Ovary (tissue), 3 donors: ENCODE data around the gene SEC22C.

Source experiments
- CTCF ChIP-seq, 3 donors: fragments of 450-650 bp in 2 of 3; fragments of 200-600 bp in 1 of 3; IDR thresholded peaks; one replicate each; pipeline versions ENCODE4 v1.5.1 to v1.8.0; 2016 to 2022; ENCODE audit warnings: antibody characterized with exemption in 3 of 3, mild to moderate bottlenecking in 1 of 3
- EP300 ChIP-seq: sonication (generic); formaldehyde crosslinking; IDR thresholded peaks from one replicate; pipeline ENCODE4 v1.6.1; 2017; ENCODE audit warnings: antibody characterized with exemption
- POLR2A ChIP-seq: fragments of 450-650 bp; IDR thresholded peaks from one replicate; pipeline ENCODE4 v1.6.1; 2017; ENCODE audit warnings: antibody characterized with exemption, mild to moderate bottlenecking, moderate library complexity
- donor health status: DM: no; HTN: no; CAD: no.

GRCh38 chr3:42549131-42549530 is 32.6 kb downstream of the SEC22C start:
- no peak for TF ChIP-seq CTCF (IDR thresholded peaks at IDR 0.05)
- no peak for TF ChIP-seq POLR2A
- no peak for TF ChIP-seq EP300
